NCI-H1417 treated with DMSO at 0.1 percent for 48 hours (cell line): Measurements from ENCODE around the gene BUB1.
"Not testable (repeated sequence)": the region's sequence is repeated elsewhere in the genome, so short reads cannot be mapped to it uniquely, and the experiment has no call there.

ENCODE experiments used
- DNase-seq: peaks from one replicate; lab custom pipeline; 2025; lab: John Stamatoyannopoulos, UW

Gene BUB1

GRCh38 chr2:110602139-110602538 lies 75.7 kb downstream of the BUB1 start:
- not testable (repeated sequence) for DNase-seq

GRCh38 chr2:110591973-110592372 lies 85.9 kb downstream of the BUB1 start:
- DNase-seq, result not testable (repeated sequence)

GRCh38 chr2:110589677-110590330 lies 88.1 kb downstream of the BUB1 start:
- DNase-seq, result not testable (repeated sequence)

- not testable (repeated sequence) for DNase-seq
Observed at GRCh38 chr2:110588520-110588919, 89.3 kb downstream of the BUB1 start.
